H1 (cell line): ENCODE results near the gene NMB. TPM values are rescaled to one million over a fixed set of nuclear protein-coding genes. Genes with fewer than 3 reads are reported as not detected.

Experiments used
- CTCF ChIA-PET: fragments of 300-600 bp; sonication (Branson Sonifier 250); formaldehyde crosslinking; loops from one replicate; lab custom pipeline; 2021; ENCODE audit not compliant: partially characterized antibody; lab: Charles Lee
- POLR2A ChIA-PET: fragments of 300-600 bp; sonication (Branson Sonifier 250); formaldehyde crosslinking; loops from one replicate; lab custom pipeline; 2021; ENCODE audit warnings: inconsistent platforms; ENCODE audit not compliant: partially characterized antibody; lab: Charles Lee
- DNase-seq, 2 experiments: peaks; one replicate each; pipeline versions ENCODE4 v3.0.0 to v3.0.0-alpha.2; 2010 to 2022; ENCODE audit warnings: low spot score in 2 of 2, low read depth in 1 of 2, mixed read lengths in 1 of 2
- FAIRE-seq: peaks from 2 replicates; lab custom pipeline; 2011; peaks lifted over from hg19 to GRCh38; lab: Jason Lieb, UNC
- H2AFZ ChIP-seq: 2 replicates; pipeline ENCODE4 v1.8.1; 2012; ENCODE audit warnings: low read length, inconsistent platforms
- H2AK5ac ChIP-seq: 2 replicates; pipeline ENCODE4 v1.6.1; 2013; ENCODE audit warnings: low read depth, low read length
- H2BK120ac ChIP-seq: replicated peaks from 2 replicates; pipeline ENCODE3; 2013; ENCODE audit warnings: low read depth, low read length, inconsistent platforms
- H2BK12ac ChIP-seq: 2 replicates; pipeline ENCODE4 v1.6.1; 2013; ENCODE audit warnings: low read depth, low read length
- H2BK15ac ChIP-seq: 2 replicates; pipeline ENCODE4 v1.6.1; 2013; ENCODE audit warnings: low read length
- H2BK20ac ChIP-seq: 2 replicates; pipeline ENCODE4 v1.6.1; 2013; ENCODE audit warnings: low read length
- H2BK5ac ChIP-seq: 2 replicates; pipeline ENCODE4 v1.6.1; 2013; ENCODE audit warnings: low read depth, low read length
- H3K14ac ChIP-seq: 2 replicates; pipeline ENCODE4 v1.6.1; 2013; ENCODE audit warnings: inconsistent platforms; ENCODE audit not compliant: insufficient read length
- H3K18ac ChIP-seq: 2 replicates; pipeline ENCODE4 v1.6.1; 2013; ENCODE audit warnings: low read length; ENCODE audit errors: extremely low read depth
- H3K23ac ChIP-seq: 2 replicates; pipeline ENCODE4 v1.6.1; 2013; ENCODE audit warnings: inconsistent platforms; ENCODE audit not compliant: insufficient read length
- H3K23me2 ChIP-seq: 2 replicates; pipeline ENCODE4 v1.6.1; 2013; ENCODE audit warnings: low read depth, low read length
- H3K27ac ChIP-seq: 2 replicates; pipeline ENCODE4 v1.6.1; 2011; ENCODE audit warnings: low read depth, low read length, inconsistent platforms
- H3K27me3 ChIP-seq, 4 experiments: replicated peaks in 1 of 4; 1 replicate in 1 of 4; 2 replicates in 3 of 4; pipeline versions ENCODE4 v1.6.1 to v1.8.1; 2011 to 2013; ENCODE audit warnings: low read length in 3 of 4, mild to moderate bottlenecking in 3 of 4, inconsistent platforms in 2 of 4, mixed read lengths in 2 of 4, moderate library complexity in 1 of 4; ENCODE audit not compliant: control insufficient read depth in 3 of 4, insufficient read depth in 3 of 4; ENCODE audit errors: extremely low read depth in 1 of 4
- H3K36me3 ChIP-seq, 4 experiments: 2 replicates each; pipeline versions ENCODE4 v1.6.1 to v1.8.1; 2011 to 2013; ENCODE audit warnings: mild to moderate bottlenecking in 4 of 4, low read length in 3 of 4, moderate library complexity in 2 of 4, control low read depth in 1 of 4, inconsistent platforms in 1 of 4; ENCODE audit not compliant: insufficient read depth in 4 of 4, control insufficient read depth in 2 of 4
- H3K4ac ChIP-seq: replicated peaks from 2 replicates; pipeline ENCODE3; 2013; ENCODE audit warnings: low read length, low read depth, mixed read lengths, inconsistent platforms; ENCODE audit not compliant: insufficient read length
- H3K4me1 ChIP-seq, 4 experiments: replicated peaks in 1 of 4; 1 replicate in 1 of 4; 2 replicates in 3 of 4; pipeline versions ENCODE4 v1.6.1 to v1.8.1; 2011 to 2013; ENCODE audit warnings: low read length in 3 of 4, inconsistent platforms in 2 of 4, mixed read lengths in 1 of 4; ENCODE audit not compliant: insufficient read depth in 4 of 4, control insufficient read depth in 3 of 4
- H3K4me2 ChIP-seq, 2 experiments: 2 replicates each; pipeline versions ENCODE4 v1.6.1 to v1.8.1; 2011 to 2013; ENCODE audit warnings: low read depth in 2 of 2, low read length in 2 of 2, control low read depth in 1 of 2, inconsistent platforms in 1 of 2, mild to moderate bottlenecking in 1 of 2; ENCODE audit not compliant: insufficient read depth in 1 of 2
- H3K4me3 ChIP-seq, 4 experiments: fragments of 200-600, 300-600 bp in 1 of 4; sonication (generic), shearing (Covaris generic), sonication (Bioruptor Twin) in 1 of 4; 2 replicates each; pipeline versions ENCODE4 v1.5.1 to v1.8.1; 2011 to 2016; ENCODE audit warnings: low read length in 4 of 4, low read depth in 3 of 4, control low read depth in 2 of 4, inconsistent platforms in 2 of 4, mild to moderate bottlenecking in 2 of 4, mixed read lengths in 1 of 4, moderate library complexity in 1 of 4; ENCODE audit not compliant: insufficient read depth in 2 of 4; ENCODE audit errors: extremely low read depth in 1 of 4
- H3K56ac ChIP-seq: replicated peaks from 2 replicates; pipeline ENCODE3; 2013; ENCODE audit warnings: low read depth, mild to moderate bottlenecking, mixed read lengths, low read length, inconsistent platforms; ENCODE audit not compliant: insufficient read length
- H3K79me1 ChIP-seq: 2 replicates; pipeline ENCODE4 v1.6.1; 2013; ENCODE audit warnings: low read depth, low read length, control low read depth
- H3K79me2 ChIP-seq, 2 experiments: 2 replicates each; pipeline versions ENCODE4 v1.6.1 to v1.8.1; 2012 to 2013; ENCODE audit warnings: low read length in 2 of 2, mild to moderate bottlenecking in 2 of 2, inconsistent platforms in 1 of 2; ENCODE audit not compliant: insufficient read depth in 2 of 2, control insufficient read depth in 1 of 2
- H3K9ac ChIP-seq, 4 experiments: replicated peaks in 1 of 4; 1 replicate in 1 of 4; 2 replicates in 3 of 4; pipeline versions ENCODE4 v1.6.1 to v1.8.1; 2011 to 2013; ENCODE audit warnings: low read depth in 3 of 4, low read length in 3 of 4, control low read depth in 2 of 4, mild to moderate bottlenecking in 2 of 4, moderate library complexity in 2 of 4, inconsistent platforms in 1 of 4; ENCODE audit errors: extremely low read depth in 1 of 4
- H3K9me3 ChIP-seq, 2 experiments: 2 replicates each; pipeline versions ENCODE4 v1.6.1 to v1.8.1; 2012 to 2013; ENCODE audit warnings: mild to moderate bottlenecking in 2 of 2, moderate library complexity in 2 of 2, control low read depth in 1 of 2, inconsistent platforms in 1 of 2, low read depth in 1 of 2, low read length in 1 of 2, mixed read lengths in 1 of 2; ENCODE audit not compliant: insufficient read depth in 2 of 2
- H4K20me1 ChIP-seq, 2 experiments: replicated peaks in 1 of 2; 2 replicates each; pipeline versions ENCODE3 to v1.8.1; 2011 to 2013; ENCODE audit warnings: inconsistent platforms in 2 of 2, low read length in 2 of 2, mild to moderate bottlenecking in 1 of 2; ENCODE audit not compliant: insufficient read depth in 2 of 2, control insufficient read depth in 1 of 2
- H4K5ac ChIP-seq: 2 replicates; pipeline ENCODE4 v1.6.1; 2013; ENCODE audit warnings: low read length, low read depth, mixed read lengths, inconsistent platforms; ENCODE audit not compliant: insufficient read length
- H4K8ac ChIP-seq: 2 replicates; pipeline ENCODE4 v1.8.0; 2013; ENCODE audit warnings: mild to moderate bottlenecking, moderate library complexity, low read length, inconsistent platforms; ENCODE audit not compliant: insufficient read depth; ENCODE audit errors: extremely low read depth
- H4K91ac ChIP-seq: replicated peaks from 2 replicates; pipeline ENCODE3; 2013; ENCODE audit warnings: low read length, mixed read lengths, inconsistent platforms; ENCODE audit not compliant: insufficient read length
- KDM5A ChIP-seq: fragments of 200-600 bp; IDR thresholded peaks from 2 replicates; pipeline ENCODE4 v1.7.1; 2012; ENCODE audit warnings: mild to moderate bottlenecking, low read length, inconsistent platforms, mixed read lengths
- POLR2AphosphoS5 ChIP-seq: IDR thresholded peaks from 2 replicates; pipeline ENCODE4 v1.6.1; 2011; ENCODE audit warnings: low read depth, low read length
- POU5F1 ChIP-seq: IDR thresholded peaks from 2 replicates; pipeline ENCODE4 v1.6.1; 2011; ENCODE audit warnings: low read depth, mild to moderate bottlenecking, low read length, moderate library complexity
- RBBP5 ChIP-seq: IDR thresholded peaks from 2 replicates; pipeline ENCODE4 v1.7.1; 2012; ENCODE audit warnings: low read depth, mild to moderate bottlenecking, inconsistent platforms, low read length, moderate library complexity, borderline replicate concordance
- SIN3A ChIP-seq, 2 experiments: IDR thresholded peaks in 1 of 2; conservative IDR thresholded peaks in 1 of 2; 2 replicates each; pipeline ENCODE4 v1.6.1; 2011 to 2012; ENCODE audit warnings: low read length in 2 of 2, improper control_type of control experiment in 1 of 2, low read depth in 1 of 2, mild to moderate bottlenecking in 1 of 2
- WGBS, 2 experiments: shearing (Covaris generic) in 1 of 2; methylation state at CpG; one replicate each; pipeline versions ENCODE4 v1.1.6 to v1.1.7; 2013 to 2015; ENCODE audit warnings: low lambda C conversion rate in 2 of 2, mixed read lengths in 2 of 2, inconsistent platforms in 1 of 2, low coverage in 1 of 2, missing lambda C conversion rate in 1 of 2; ENCODE audit not compliant: insufficient replicate concordance in 2 of 2, insufficient coverage in 1 of 2, insufficient read length in 1 of 2; ENCODE audit errors: extremely low coverage in 1 of 2, missing lambda C conversion rate in 1 of 2; 5-methylcytosine and 5-hydroxymethylcytosine counted together
- polyA plus RNA-seq, 7 experiments: library from polyadenylated mRNA; depleted of rRNA in 3 of 7; stranded (reverse) in 5 of 7; unstranded in 2 of 7; fragments of >200 nt in 5 of 7; fragments of 200-250 nt in 2 of 7; gene quantifications; 1 replicate in 5 of 7; 2 replicates in 1 of 7; 4 replicates in 1 of 7; pipeline versions ENCODE4 v1.2.1 to v1.2.3, GENCODE V29; 2011 to 2013; ENCODE audit warnings: missing spikeins in 2 of 7, mixed read lengths in 2 of 7
- total RNA-seq: library from RNA; stranded (reverse); fragmentation: NEBNext Ultra II Directional; extraction: Animal tissue kit (Norgen Biotek cat#: 25700); gene quantifications from 2 replicates; pipeline ENCODE4 v1.2.1, GENCODE V29; 2021

NMB gene
- total and polyA plus RNA-seq, 2 of the 8 experiments (the other 6 are each of a cell fraction or from before 2014, with no cell fraction given) = 9.3 to 13.6 TPM

- Histone ChIP-seq H3K36me3 (peaks cover 28 to 70% (median 56%) of the 10 kb centered on the region in 4 experiments), H2BK120ac (no peak overlapping the region)
- CTCF ChIA-PET = interaction anchor here (1.3 to 2.3 kb wide), 2 partner anchors 45 to 56 kb away, joined by 5 to 9 read pairs; no protein-coding TSS in a partner anchor
Measured at GRCh38 chr15:84643838-84644237, 14.2 kb downstream of the NMB start.

More at GRCh38 chr15:84643838-84644237, 14.2 kb downstream of the NMB start:
- H3K14ac ChIP-seq = no peak overlapping the region
- H4K8ac ChIP-seq = no peak overlapping the region
- no peaks in the 10 kb centered on the region for H3K23me2 ChIP-seq
- H3K4me1 ChIP-seq = no peaks in the 10 kb centered on the region
- POLR2A ChIA-PET = interaction anchor here (2.3 to 4.6 kb wide), 2 partner anchors 9 to 12 kb away, joined by 8 to 38 read pairs; partner anchors contain the start of gene WDR73
- H3K4me2 ChIP-seq = no peak overlapping the region
- no peak overlapping the region for H3K4me3 ChIP-seq
- H2BK15ac ChIP-seq = no peak overlapping the region
- no peak overlapping the region for H2AFZ ChIP-seq
- H4K5ac ChIP-seq = no peak overlapping the region
- H2BK5ac ChIP-seq = no peak overlapping the region
- H2BK20ac ChIP-seq = no peak overlapping the region
- H3K9me3 ChIP-seq = no peaks in the 10 kb centered on the region
- no peak overlapping the region for H2BK12ac ChIP-seq
- TF ChIP-seq POLR2AphosphoS5 = peak; percentile 32; the same call in 1 of the 2 replicates
- TF ChIP-seq POU5F1 = no peak
- TF ChIP-seq SIN3A (conservative IDR thresholded peaks at IDR 0.05 in 1 of 2, IDR thresholded peaks at IDR 0.05 in 1 of 2; ENCODE audit: low read depth in 1 of 2, low read length in 2 of 2) = no peak
- TF ChIP-seq RBBP5 = no peak
- no peak for TF ChIP-seq KDM5A
- no peak overlapping the region for H3K9ac ChIP-seq
- H3K79me1 ChIP-seq = no peaks in the 10 kb centered on the region; the same call in 1 of the 2 replicates
- no peak overlapping the region for H3K27ac ChIP-seq
- 88% methylated on average over 6 of the region's 6 CpGs; no CpG with 5 or more reads in 1 of the 2 experiments for WGBS, 2 experiments
- H4K91ac ChIP-seq = no peak overlapping the region
- no peak for DNase-seq
- no peak overlapping the region for H2AK5ac ChIP-seq
- no peaks in the 10 kb centered on the region for H3K79me2 ChIP-seq
- no peak overlapping the region for H3K4ac ChIP-seq
- H3K23ac ChIP-seq = no peak overlapping the region
- H3K56ac ChIP-seq = no peak overlapping the region
- H3K27me3 ChIP-seq = no peaks in the 10 kb centered on the region
- H4K20me1 ChIP-seq = peaks cover 2 to 7% of the 10 kb centered on the region in 2 experiments
- no peak for FAIRE-seq
- no peak overlapping the region for H3K18ac ChIP-seq
